ENCODE data around the gene EPHA3.

- no peak for TF ChIP-seq CTCF (conservative IDR thresholded peaks at IDR 0.05)
- TF ChIP-seq ZFX (IDR thresholded peaks at IDR 0.05): no peak
These were observed 189.8 kb downstream of the EPHA3 start for GRCh38 chr3:89297199-89297598.

Measured in C4-2B (cell line).